Measurements from ENCODE around the gene NBEA.

NBEA gene

GRCh38 chr13:35025314-35025713, 83.2 kb downstream of the NBEA start:
- no peak overlapping the region for H3K4me3 ChIP-seq (ENCODE audit: low read depth, low read length)
- TF ChIP-seq ZNF292 (tag by site-specific recombination; IDR thresholded peaks at IDR 0.05; ENCODE audit: borderline replicate concordance, low read depth) (no peak), ZFP69B (tag by site-specific recombination; IDR thresholded peaks at IDR 0.05) (no peak), ZNF211 (tag by site-specific recombination; IDR thresholded peaks at IDR 0.05; ENCODE audit: low read depth) (no peak), ZNF394 (tag by site-specific recombination; IDR thresholded peaks at IDR 0.05; ENCODE audit: borderline replicate concordance) (no peak), GLIS1 (tag by site-specific recombination; IDR thresholded peaks at IDR 0.05) (no peak), SALL2 (tag by site-specific recombination; IDR thresholded peaks at IDR 0.05; ENCODE audit: borderline replicate concordance) (no peak), ZNF155 (tag by site-specific recombination; IDR thresholded peaks at IDR 0.05) (no peak)
- H3K4me1 ChIP-seq (ENCODE audit: control insufficient read depth, insufficient read depth, low read length), result no peaks in the 10 kb centered on the region
- ChIA-PET CTCF (interaction anchor here (0.7 kb wide), 2 partner anchors 24 to 456 kb away, joined by 3 read pairs; no protein-coding TSS in a partner anchor), POLR2A (no interaction called here)
- no peak overlapping the region for H3K27ac ChIP-seq (ENCODE audit: extremely low read depth, low read depth, low read length)
- H3K36me3 ChIP-seq (ENCODE audit: control insufficient read depth in 2 of 2, insufficient read depth in 1 of 2, low read length in 2 of 2), result no peaks in the 10 kb centered on the region
- H3K9me3 ChIP-seq (ENCODE audit: control insufficient read depth, insufficient read depth, low read depth, low read length), result no peaks in the 10 kb centered on the region; the same call in 1 of the 2 replicates

DNA sequence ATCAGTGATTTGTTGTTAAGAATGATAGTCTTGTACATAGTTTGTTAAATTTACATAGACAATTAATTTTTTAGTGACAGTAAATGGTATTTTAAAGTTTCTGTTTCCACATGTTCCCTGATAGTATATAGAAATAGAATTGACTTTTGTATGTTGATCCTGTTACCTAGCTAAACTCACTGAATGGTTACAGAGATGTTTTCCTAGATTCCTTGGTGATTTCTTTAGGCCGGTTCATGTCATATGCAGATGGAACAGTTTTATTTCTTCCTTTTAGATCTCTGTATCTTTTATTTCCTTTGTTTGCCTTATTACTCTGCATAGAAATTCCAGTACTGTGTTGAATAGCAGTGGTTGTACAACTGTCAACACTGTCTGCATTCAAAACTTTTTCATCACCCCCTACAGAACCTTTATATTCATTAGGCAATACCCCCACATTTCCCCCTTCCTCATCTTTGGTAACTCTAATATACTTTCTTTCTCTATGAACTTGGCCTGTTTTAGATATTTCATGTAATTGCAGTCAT, 86.3 kb downstream of the NBEA start:
- H3K4me1 ChIP-seq (ENCODE audit: control insufficient read depth, insufficient read depth, low read length), result no peaks in the 10 kb centered on the region
- ChIA-PET CTCF (no interaction called here), POLR2A (no interaction called here)
- no peak overlapping the region for H3K4me3 ChIP-seq (ENCODE audit: low read depth, low read length)
- H3K27ac ChIP-seq (ENCODE audit: extremely low read depth, low read depth, low read length), result no peak overlapping the region
- H3K9me3 ChIP-seq (ENCODE audit: control insufficient read depth, insufficient read depth, low read depth, low read length), result no peaks in the 10 kb centered on the region; the same call in 1 of the 2 replicates
- TF ChIP-seq, protein P1, sequence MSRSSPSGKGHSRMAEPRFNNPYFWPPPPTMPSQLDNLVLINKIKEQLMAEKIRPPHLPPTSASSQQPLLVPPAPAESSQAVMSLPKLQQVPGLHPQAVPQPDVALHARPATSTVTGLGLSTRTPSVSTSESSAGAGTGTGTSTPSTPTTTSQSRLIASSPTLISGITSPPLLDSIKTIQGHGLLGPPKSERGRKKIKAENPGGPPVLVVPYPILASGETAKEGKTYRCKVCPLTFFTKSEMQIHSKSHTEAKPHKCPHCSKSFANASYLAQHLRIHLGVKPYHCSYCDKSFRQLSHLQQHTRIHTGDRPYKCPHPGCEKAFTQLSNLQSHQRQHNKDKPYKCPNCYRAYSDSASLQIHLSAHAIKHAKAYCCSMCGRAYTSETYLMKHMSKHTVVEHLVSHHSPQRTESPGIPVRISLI (tag by site-specific recombination; IDR thresholded peaks at IDR 0.05), result no peak
- TF ChIP-seq ZNF521 (tag by site-specific recombination; IDR thresholded peaks at IDR 0.05) (no peak), PRDM1 (tag by site-specific recombination; IDR thresholded peaks at IDR 0.05) (no peak), ZNF157 (tag by site-specific recombination; IDR thresholded peaks at IDR 0.05) (no peak), PATZ1 (tag by site-specific recombination; IDR thresholded peaks at IDR 0.05) (no peak), ZNF2 (tag by site-specific recombination; IDR thresholded peaks at IDR 0.05) (no peak), ZNF132 (tag by site-specific recombination; IDR thresholded peaks at IDR 0.05; ENCODE audit: borderline replicate concordance) (no peak), ZNF184 (tag by site-specific recombination; IDR thresholded peaks at IDR 0.05) (no peak), HOXA7 (CRISPR knock-in tag; IDR thresholded peaks at IDR 0.05; ENCODE audit: borderline replicate concordance) (no peak), ZNF174 (tag by site-specific recombination; IDR thresholded peaks at IDR 0.05) (no peak), SALL2 (tag by site-specific recombination; IDR thresholded peaks at IDR 0.05; ENCODE audit: borderline replicate concordance) (no peak), ZNF140 (tag by site-specific recombination; IDR thresholded peaks at IDR 0.05) (no peak), ZNF214 (tag by site-specific recombination; IDR thresholded peaks at IDR 0.05; ENCODE audit: borderline replicate concordance) (no peak), ZNF571 (tag by site-specific recombination; IDR thresholded peaks at IDR 0.05) (no peak), ZNF248 (tag by site-specific recombination; IDR thresholded peaks at IDR 0.05) (no peak), ZNF354C (tag by site-specific recombination; IDR thresholded peaks at IDR 0.05; ENCODE audit: borderline replicate concordance, low read depth) (no peak), ZNF549 (tag by site-specific recombination; IDR thresholded peaks at IDR 0.05) (no peak)
- no peaks in the 10 kb centered on the region for H3K36me3 ChIP-seq (ENCODE audit: control insufficient read depth in 2 of 2, insufficient read depth in 1 of 2, low read length in 2 of 2)
